ENCODE results near the gene SCARF2. TPM values are rescaled to one million over a fixed set of nuclear protein-coding genes. Genes with fewer than 3 reads are reported as not detected.
A peak's percentile ranks its signal among the peaks of the same experiment; 100 is the strongest.
"Not testable (repeated sequence)": the region's sequence is repeated elsewhere in the genome, so short reads cannot be mapped to it uniquely, and the experiment has no call there.

Gene SCARF2
- total and polyA plus RNA-seq, 4 experiments from 2014 or later = 0.12 to 2.7 (median 1.9) TPM

DNA sequence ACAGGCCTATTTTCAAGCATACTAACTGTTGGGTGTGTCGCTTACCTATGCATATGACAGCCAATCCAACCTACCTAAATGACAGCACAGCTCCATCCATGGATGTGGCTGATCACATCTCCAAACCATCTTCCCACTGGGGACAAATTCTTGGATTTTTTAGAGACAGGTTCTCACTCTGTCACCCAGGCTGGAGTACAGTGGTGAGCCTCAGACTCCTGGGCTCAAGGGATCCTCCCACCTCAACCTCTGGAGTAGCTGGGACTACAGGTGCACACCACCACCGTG, 18.0 kb downstream of the SCARF2 start:
- no peak overlapping the region for H3K4me3 Mint-ChIP-seq
- POLR2A ChIA-PET (ENCODE audit: partially characterized antibody) = no interaction called here

DNA sequence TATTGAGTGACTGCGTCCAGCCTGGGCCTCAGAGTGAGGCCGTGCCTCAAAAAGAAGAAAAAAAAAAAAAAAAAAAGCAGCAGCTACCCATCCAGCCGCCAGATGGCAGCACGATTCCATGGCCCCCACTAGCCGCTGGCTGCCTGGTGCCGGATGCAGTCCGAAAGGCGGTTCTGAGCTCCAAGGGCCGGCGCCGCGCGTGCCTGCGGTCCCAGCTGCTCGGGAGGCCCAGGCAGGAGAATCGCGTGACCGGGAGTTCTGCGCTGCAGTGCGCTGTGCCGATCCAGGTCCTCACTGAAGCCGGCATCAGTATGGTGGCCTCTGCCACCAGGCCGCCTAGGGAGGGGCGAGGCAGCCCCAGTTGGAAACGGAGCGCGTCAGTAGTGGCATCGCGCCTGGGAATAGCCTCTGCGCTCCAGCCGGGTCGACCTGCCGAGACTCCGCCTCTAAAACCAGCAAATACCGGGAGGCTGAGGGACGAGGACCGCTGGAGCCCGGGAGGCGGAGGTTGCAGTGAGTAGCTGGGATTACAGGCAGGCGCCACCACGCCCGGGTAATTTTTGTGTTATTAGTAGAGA, 19.3 kb downstream of the SCARF2 start:
- Mint-ChIP-seq H3K4me1 (peaks cover 0 to 8% (median 3%) of the 10 kb centered on the region in 4 donors), H3K9me3 (peaks cover 0 to 3% (median 0%) of the 10 kb centered on the region in 8 donors), H3K4me3 (peak overlapping the region in 7 of 8 donors; percentile 39 to 74 (median 70)), H3K27ac (peak overlapping the region in 1 of 7 donors; percentile 35), H3K27me3 (no peaks in the 10 kb centered on the region), H3K36me3 (no peaks in the 10 kb centered on the region)
- Histone ChIP-seq H3K36me3 (ENCODE audit: insufficient read depth, low read length) (no peaks in the 10 kb centered on the region), H3K9me3 (ENCODE audit: control insufficient read depth in 1 of 2, low read length in 2 of 2) (no peaks in the 10 kb centered on the region), H3K4me3 (ENCODE audit: low read length in 2 of 2) (peak overlapping the region in 1 of 2 donors; percentile 51), H3K27ac (ENCODE audit: low read depth, low read length) (no peak overlapping the region), H3K27me3 (ENCODE audit: insufficient read depth, low read length) (no peaks in the 10 kb centered on the region), H3K4me1 (ENCODE audit: insufficient read depth, low read length) (peaks cover 6% of the 10 kb centered on the region)
- intact Hi-C loops (cut with micrococcal nuclease) = loop anchor here (1.0 to 5.0 kb wide), 5 partner anchors 38 to 367 kb away; no protein-coding TSS in a partner anchor
- POLR2A ChIA-PET (ENCODE audit: partially characterized antibody) = interaction anchor here (0.7 to 1.6 kb wide), 8 partner anchors 9 to 154 kb away, joined by 3 to 13 read pairs (median 6); no protein-coding TSS in a partner anchor
- DNase-seq = peak; percentile 67 to 74 (median 69)
- CTCF ChIA-PET (ENCODE audit: partially characterized antibody) = interaction anchor here (0.6 to 4.8 kb wide), 52 partner anchors 9 to 563 kb away, joined by 3 to 107 read pairs (median 4); partner anchors contain the start of gene MED15

More for the DNA sequence above, 18.0 kb downstream of the SCARF2 start:
- no peak for DNase-seq
- peaks cover 0 to 4% of the 10 kb centered on the region in 2 donors for H3K27me3 Mint-ChIP-seq
- peaks cover 0 to 3% (median 0%) of the 10 kb centered on the region in 8 donors for H3K9me3 Mint-ChIP-seq
- no peaks in the 10 kb centered on the region for H3K27me3 ChIP-seq (ENCODE audit: insufficient read depth, low read length)
- no peaks in the 10 kb centered on the region for H3K36me3 Mint-ChIP-seq
- H3K4me3 ChIP-seq (ENCODE audit: low read length in 2 of 2) = no peak overlapping the region
- CTCF ChIA-PET (ENCODE audit: partially characterized antibody) = interaction anchor here (0.9 to 4.8 kb wide), 6 partner anchors 8 to 137 kb away, joined by 3 to 107 read pairs (median 10); no protein-coding TSS in a partner anchor
- H3K36me3 ChIP-seq (ENCODE audit: insufficient read depth, low read length) = no peaks in the 10 kb centered on the region
- H3K9me3 ChIP-seq (ENCODE audit: control insufficient read depth in 1 of 2, low read length in 2 of 2) = no peaks in the 10 kb centered on the region
- intact Hi-C loops (cut with micrococcal nuclease) = loop anchor here (2.0 to 5.0 kb wide), 2 partner anchors 148 to 365 kb away; no protein-coding TSS in a partner anchor
- H3K4me1 ChIP-seq (ENCODE audit: insufficient read depth, low read length) = peaks cover 6% of the 10 kb centered on the region
- H3K4me1 Mint-ChIP-seq = peaks cover 0 to 8% (median 4%) of the 10 kb centered on the region in 4 donors
- H3K27ac Mint-ChIP-seq = peak overlapping the region in 2 of 7 donors; percentile 21 to 66
- H3K27ac ChIP-seq (ENCODE audit: low read depth, low read length) = no peak overlapping the region

DNA sequence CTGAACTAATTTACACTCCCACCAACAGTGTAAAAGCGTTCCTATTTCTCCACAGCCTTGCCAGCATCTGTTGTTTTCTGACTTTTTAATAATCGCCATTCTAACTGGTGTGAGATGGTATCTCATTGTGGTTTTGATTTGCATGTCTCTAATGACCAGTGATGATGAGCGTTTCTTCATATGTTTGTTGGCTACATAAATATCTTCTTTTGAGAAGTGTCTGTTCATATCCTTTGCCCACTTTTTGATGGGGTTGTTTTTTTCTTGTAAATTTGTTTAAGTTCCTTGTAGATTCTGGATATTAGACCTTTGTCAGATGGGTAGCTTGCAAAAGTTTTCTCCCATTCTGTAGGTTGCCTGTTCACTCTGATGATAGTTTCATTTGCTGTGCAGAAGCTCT, 21.9 kb downstream of the SCARF2 start:
- H3K4me3 Mint-ChIP-seq; H3K27me3 ChIP-seq (ENCODE audit: insufficient read depth, low read length); DNase-seq; H3K4me3 ChIP-seq (ENCODE audit: low read length in 2 of 2); H3K27ac Mint-ChIP-seq; H3K36me3 Mint-ChIP-seq; H3K36me3 ChIP-seq (ENCODE audit: insufficient read depth, low read length); H3K4me1 Mint-ChIP-seq; H3K27ac ChIP-seq (ENCODE audit: low read depth, low read length); H3K27me3 Mint-ChIP-seq; POLR2A ChIA-PET (ENCODE audit: partially characterized antibody); H3K9me3 ChIP-seq (ENCODE audit: control insufficient read depth in 1 of 2, low read length in 2 of 2); H3K9me3 Mint-ChIP-seq; H3K4me1 ChIP-seq (ENCODE audit: insufficient read depth, low read length): not testable (repeated sequence)
- CTCF ChIA-PET (ENCODE audit: partially characterized antibody) = interaction anchor here (4.8 kb wide), 1 partner anchor 40 kb away, joined by 107 read pairs; no protein-coding TSS in a partner anchor
- intact Hi-C loops (cut with micrococcal nuclease) = loop anchor here (5.0 kb wide), 1 partner anchor 152 kb away; no protein-coding TSS in a partner anchor

- intact Hi-C loops (cut with micrococcal nuclease) = loop anchor here (5.0 kb wide), 1 partner anchor 152 kb away; no protein-coding TSS in a partner anchor
- POLR2A ChIA-PET (ENCODE audit: partially characterized antibody) = not testable (repeated sequence)
Measured at GRCh38 chr22:20415241-20415640, 22.4 kb downstream of the SCARF2 start.

GRCh38 chr22:20414450-20414849, 23.2 kb downstream of the SCARF2 start:
- ChIA-PET CTCF (ENCODE audit: partially characterized antibody) (no interaction called here), POLR2A (ENCODE audit: partially characterized antibody) (no interaction called here)
- intact Hi-C loops (cut with micrococcal nuclease) = no loop called here
- H3K27me3 ChIP-seq (ENCODE audit: insufficient read depth, low read length) = no peaks in the 10 kb centered on the region
- H3K9me3 ChIP-seq (ENCODE audit: control insufficient read depth in 1 of 2, low read length in 2 of 2) = no peaks in the 10 kb centered on the region
- Mint-ChIP-seq H3K27me3 (no peaks in the 10 kb centered on the region), H3K4me1 (peaks cover 0 to 8% (median 3%) of the 10 kb centered on the region in 4 donors), H3K27ac (no peak overlapping the region), H3K36me3 (no peaks in the 10 kb centered on the region), H3K4me3 (no peak overlapping the region), H3K9me3 (peaks cover 0 to 3% (median 0%) of the 10 kb centered on the region in 8 donors)
- H3K4me1 ChIP-seq (ENCODE audit: insufficient read depth, low read length) = peaks cover 6% of the 10 kb centered on the region
- H3K27ac ChIP-seq (ENCODE audit: low read depth, low read length) = no peak overlapping the region
- H3K36me3 ChIP-seq (ENCODE audit: insufficient read depth, low read length) = no peaks in the 10 kb centered on the region
- no peak for DNase-seq
- no peak overlapping the region for H3K4me3 ChIP-seq (ENCODE audit: low read length in 2 of 2)

More at GRCh38 chr22:20415241-20415640, 22.4 kb downstream of the SCARF2 start:
- H3K4me1 Mint-ChIP-seq; H3K4me3 Mint-ChIP-seq; H3K27me3 ChIP-seq (ENCODE audit: insufficient read depth, low read length); DNase-seq; H3K36me3 Mint-ChIP-seq; H3K36me3 ChIP-seq (ENCODE audit: insufficient read depth, low read length); H3K9me3 Mint-ChIP-seq; H3K27ac ChIP-seq (ENCODE audit: low read depth, low read length); H3K27me3 Mint-ChIP-seq; H3K4me1 ChIP-seq (ENCODE audit: insufficient read depth, low read length); H3K4me3 ChIP-seq (ENCODE audit: low read length in 2 of 2); H3K9me3 ChIP-seq (ENCODE audit: control insufficient read depth in 1 of 2, low read length in 2 of 2): not testable (repeated sequence)
- peak overlapping the region in 1 of 7 donors; percentile 68 for H3K27ac Mint-ChIP-seq
- CTCF ChIA-PET (ENCODE audit: partially characterized antibody) = interaction anchor here (4.8 kb wide), 1 partner anchor 40 kb away, joined by 107 read pairs; no protein-coding TSS in a partner anchor

DNA sequence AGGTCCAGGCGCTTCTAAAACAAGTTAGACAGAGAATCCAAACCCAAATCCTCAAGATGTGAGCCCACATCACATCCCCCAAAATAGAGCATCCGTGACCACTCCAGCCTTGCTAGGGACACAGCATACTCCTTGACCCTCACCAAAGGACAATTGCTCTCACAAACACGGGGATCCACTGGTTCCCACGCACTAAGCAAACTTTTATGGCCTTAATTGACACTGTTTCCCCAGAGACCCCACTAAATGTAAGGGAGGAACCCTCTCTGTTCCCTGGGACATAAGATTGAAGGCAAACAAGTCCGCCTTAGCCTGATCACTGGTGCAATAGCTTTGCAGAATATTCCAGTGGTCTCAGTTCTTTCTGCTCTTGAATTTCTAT, 23.6 kb downstream of the SCARF2 start:
- POLR2A ChIA-PET (ENCODE audit: partially characterized antibody) = no interaction called here
- H3K27me3 Mint-ChIP-seq = no peaks in the 10 kb centered on the region

DNA sequence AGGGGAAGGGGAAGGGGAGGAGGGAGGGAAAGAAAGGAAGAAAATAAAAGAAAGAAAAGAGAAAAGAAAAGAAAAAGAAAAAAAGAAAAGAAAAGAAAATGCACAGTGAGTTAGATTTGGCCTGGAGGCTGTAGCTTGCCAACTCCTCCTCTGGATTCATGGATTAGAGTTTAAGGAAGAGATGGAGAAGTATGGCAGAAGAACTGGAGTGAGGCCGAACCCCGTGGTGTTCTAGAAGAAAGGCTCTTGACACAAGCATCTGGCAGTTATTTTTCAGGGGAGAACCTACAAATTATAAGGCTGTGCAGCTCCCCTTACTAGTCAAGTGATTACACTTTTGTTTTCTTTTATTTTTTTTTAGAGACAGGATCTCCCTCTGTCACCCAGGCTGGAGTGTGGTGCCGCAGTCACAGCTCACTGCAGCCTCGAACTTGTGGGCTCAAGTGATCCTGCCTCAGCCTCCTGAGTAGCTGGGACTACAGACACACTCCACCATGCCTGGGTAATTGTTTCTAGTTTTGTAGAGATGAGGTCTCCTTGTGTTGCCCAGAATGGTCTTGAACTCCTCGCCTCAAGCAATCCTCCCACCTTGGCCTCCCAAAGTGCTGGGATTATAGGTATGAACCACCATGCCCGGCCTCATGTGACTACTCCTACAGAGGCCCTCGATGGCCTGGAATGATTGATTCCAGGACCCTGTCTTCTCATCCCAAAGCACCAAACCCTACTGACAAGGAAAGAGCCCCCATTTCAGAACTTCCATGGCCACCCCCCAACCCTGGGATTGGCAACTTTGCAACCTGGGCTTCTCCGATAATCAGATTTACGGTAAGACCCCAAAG, 24.2 kb downstream of the SCARF2 start:
- H3K4me3 ChIP-seq (ENCODE audit: low read length in 2 of 2) = no peak overlapping the region
- Mint-ChIP-seq H3K4me1 (peaks cover 0 to 3% (median 1%) of the 10 kb centered on the region in 4 donors), H3K27ac (no peak overlapping the region), H3K36me3 (peaks cover 0 to 4% of the 10 kb centered on the region in 2 donors), H3K27me3 (no peaks in the 10 kb centered on the region), H3K4me3 (no peak overlapping the region), H3K9me3 (peaks cover 0 to 3% (median 0%) of the 10 kb centered on the region in 8 donors)
- H3K36me3 ChIP-seq (ENCODE audit: insufficient read depth, low read length) = no peaks in the 10 kb centered on the region
- intact Hi-C loops (cut with micrococcal nuclease) = no loop called here
- ChIA-PET CTCF (ENCODE audit: partially characterized antibody) (no interaction called here), POLR2A (ENCODE audit: partially characterized antibody) (no interaction called here)
- no peaks in the 10 kb centered on the region for H3K27me3 ChIP-seq (ENCODE audit: insufficient read depth, low read length)
- no peak overlapping the region for H3K27ac ChIP-seq (ENCODE audit: low read depth, low read length)
- no peaks in the 10 kb centered on the region for H3K9me3 ChIP-seq (ENCODE audit: control insufficient read depth in 1 of 2, low read length in 2 of 2)
- DNase-seq = no peak
- peaks cover 3% of the 10 kb centered on the region for H3K4me1 ChIP-seq (ENCODE audit: insufficient read depth, low read length)

More for the DNA sequence above, 23.6 kb downstream of the SCARF2 start:
- Mint-ChIP-seq H3K4me1 (peaks cover 0 to 7% (median 3%) of the 10 kb centered on the region in 4 donors), H3K9me3 (peaks cover 0 to 3% (median 0%) of the 10 kb centered on the region in 8 donors), H3K4me3 (no peak overlapping the region), H3K27ac (no peak overlapping the region), H3K36me3 (no peaks in the 10 kb centered on the region)
- no peaks in the 10 kb centered on the region for H3K27me3 ChIP-seq (ENCODE audit: insufficient read depth, low read length)
- H3K4me1 ChIP-seq (ENCODE audit: insufficient read depth, low read length) = peaks cover 6% of the 10 kb centered on the region
- no peak overlapping the region for H3K27ac ChIP-seq (ENCODE audit: low read depth, low read length)
- H3K4me3 ChIP-seq (ENCODE audit: low read length in 2 of 2) = no peak overlapping the region
- CTCF ChIA-PET (ENCODE audit: partially characterized antibody) = no interaction called here
- DNase-seq = no peak
- no peaks in the 10 kb centered on the region for H3K36me3 ChIP-seq (ENCODE audit: insufficient read depth, low read length)
- no peaks in the 10 kb centered on the region for H3K9me3 ChIP-seq (ENCODE audit: control insufficient read depth in 1 of 2, low read length in 2 of 2)
- intact Hi-C loops (cut with micrococcal nuclease) = no loop called here

Data from CD4-positive, alpha-beta memory T cell (primary cell).